CD4-positive, alpha-beta T cell (primary cell): ENCODE measurements around the gene BMP10. TPM values are rescaled to one million over a fixed set of nuclear protein-coding genes. Genes with fewer than 3 reads are reported as not detected.
A peak's percentile ranks its signal among the peaks of the same experiment; 100 is the strongest.

Experiments used
- ATAC-seq: fragments of 200-7000 bp; cut with Tn5 transposase; one replicate; pipeline ENCODE4 v1.10.0; 2022; ENCODE audit warnings: mild to moderate bottlenecking; ENCODE audit not compliant: poor library complexity
- CTCF ChIA-PET: fragments of 350-600 bp; sonication (Branson Sonifier 250); formaldehyde crosslinking; loops from one replicate; lab custom pipeline; 2021; ENCODE audit warnings: antibody characterized with exemption, inconsistent platforms; lab: Charles Lee
- POLR2A ChIA-PET: fragments of 350-600 bp; sonication (Branson Sonifier 250); formaldehyde crosslinking; loops from one replicate; lab custom pipeline; 2021; ENCODE audit warnings: antibody characterized with exemption, inconsistent platforms; lab: Charles Lee
- DNase-seq, 14 experiments: peaks; one replicate each; pipeline ENCODE4 v3.0.0-alpha.2; 2013 to 2020; ENCODE audit warnings: mixed read lengths in 2 of 14
- H3K27ac ChIP-seq, 2 donors: one replicate each; pipeline versions ENCODE4 v1.5.1 to v1.7.0; 2013; ENCODE audit warnings: low read length in 2 of 2, low read depth in 1 of 2, mild to moderate bottlenecking in 1 of 2
- H3K27me3 ChIP-seq, 2 experiments: 1 replicate in 1 of 2; 2 replicates in 1 of 2; pipeline versions ENCODE4 v1.6.1 to v1.7.0; 2013; ENCODE audit warnings: low read length in 2 of 2, control low read depth in 1 of 2, mild to moderate bottlenecking in 1 of 2, moderate library complexity in 1 of 2; ENCODE audit not compliant: insufficient read depth in 2 of 2, control insufficient read depth in 1 of 2
- H3K36me3 ChIP-seq: one replicate; pipeline ENCODE4 v1.6.1; 2013; ENCODE audit warnings: low read length, control low read depth; ENCODE audit not compliant: insufficient read depth
- H3K4me1 ChIP-seq: one replicate; pipeline ENCODE4 v1.6.1; 2013; ENCODE audit warnings: low read length, control low read depth; ENCODE audit not compliant: insufficient read depth
- H3K4me3 ChIP-seq: one replicate; pipeline ENCODE4 v1.5.1; 2013; ENCODE audit warnings: mild to moderate bottlenecking, low read length, moderate library complexity
- H3K9me3 ChIP-seq, 2 experiments: 1 replicate in 1 of 2; 2 replicates in 1 of 2; pipeline versions ENCODE4 v1.6.1 to v1.7.0; 2013; ENCODE audit warnings: low read length in 2 of 2, mild to moderate bottlenecking in 2 of 2, control low read depth in 1 of 2, moderate library complexity in 1 of 2; ENCODE audit not compliant: control insufficient read depth in 1 of 2, insufficient read depth in 1 of 2
- H3K27ac Mint-ChIP-seq: one replicate; pipeline ENCODE4 v1.8.0; 2020; ENCODE audit warnings: mixed read lengths
- H3K27me3 Mint-ChIP-seq: one replicate; pipeline ENCODE4 v1.8.0; 2021; ENCODE audit warnings: mixed read lengths
- H3K36me3 Mint-ChIP-seq: one replicate; pipeline ENCODE4 v1.8.0; 2021; ENCODE audit warnings: low read depth, mixed read lengths
- H3K4me1 Mint-ChIP-seq: one replicate; pipeline ENCODE4 v1.8.0; 2021; ENCODE audit warnings: low read depth, mixed read lengths
- H3K4me3 Mint-ChIP-seq: one replicate; pipeline ENCODE4 v1.8.0; 2020; ENCODE audit warnings: mild to moderate bottlenecking, mixed read lengths
- H3K9me3 Mint-ChIP-seq: one replicate; pipeline ENCODE4 v1.8.0; 2020; ENCODE audit warnings: mixed read lengths
- intact Hi-C, 2 experiments: fragments of 100-400 bp; cut with DNase I in 1 of 2; cut with micrococcal nuclease in 1 of 2; formaldehyde crosslinking; loops; one replicate each; pipeline versions ENCODE4 v1.15.1 to v1.9.0; 2023 to 2025; cut with DNase I, micrococcal nuclease
- total RNA-seq, 174 experiments: library from RNA in 2 of 174; stranded (reverse) in 2 of 174; gene quantifications; one replicate each; pipeline ENCODE4 v1.2.3 and lab custom pipeline; 2021 to 2026
- TF ChIP-seq, protein P1 (sequence below): fragments of 200-600 bp; IDR thresholded peaks from one replicate; pipeline ENCODE4 v1.8.0; 2022; ENCODE audit warnings: antibody characterized with exemption, mild to moderate bottlenecking

Gene BMP10
- total RNA-seq, 2 experiments from 2014 or later, result not detected

DNA sequence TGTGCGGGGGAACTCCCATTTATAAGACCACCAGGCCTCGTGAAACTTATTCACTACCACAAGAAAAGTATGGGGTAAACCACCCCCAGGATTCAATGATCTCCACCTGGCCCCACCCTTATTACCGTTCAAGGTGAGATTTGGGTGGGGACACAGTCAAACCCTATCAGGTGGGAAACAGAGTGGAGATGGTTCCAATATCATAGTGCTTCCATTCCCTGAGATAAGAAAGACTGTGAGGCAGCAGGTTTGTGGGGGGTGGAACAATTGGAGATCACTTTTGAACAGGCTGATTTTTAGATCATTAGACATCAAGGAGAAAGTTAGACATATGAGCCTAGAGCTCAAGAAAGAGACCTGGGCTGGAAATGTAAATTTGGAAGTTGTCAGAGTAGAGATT is 42.2 kb upstream of the BMP10 start:
- Histone ChIP-seq H3K4me3 (no peak overlapping the region), H3K27me3 (no peaks in the 10 kb centered on the region), H3K4me1 (peaks cover 44% of the 10 kb centered on the region), H3K9me3 (no peaks in the 10 kb centered on the region), H3K27ac (no peak overlapping the region), H3K36me3 (no peaks in the 10 kb centered on the region)
- Mint-ChIP-seq H3K36me3 (no peaks in the 10 kb centered on the region), H3K27me3 (no peaks in the 10 kb centered on the region), H3K4me3 (no peak overlapping the region), H3K4me1 (peaks cover 20% of the 10 kb centered on the region), H3K9me3 (no peaks in the 10 kb centered on the region), H3K27ac (no peak overlapping the region)
- ChIA-PET POLR2A (interaction anchor here (0.9 kb wide), 1 partner anchor 45 kb away, joined by 3 read pairs; no protein-coding TSS in a partner anchor), CTCF (interaction anchor here (1.0 kb wide), 1 partner anchor 30 kb away, joined by 3 read pairs; no protein-coding TSS in a partner anchor)
- TF ChIP-seq, protein P1, sequence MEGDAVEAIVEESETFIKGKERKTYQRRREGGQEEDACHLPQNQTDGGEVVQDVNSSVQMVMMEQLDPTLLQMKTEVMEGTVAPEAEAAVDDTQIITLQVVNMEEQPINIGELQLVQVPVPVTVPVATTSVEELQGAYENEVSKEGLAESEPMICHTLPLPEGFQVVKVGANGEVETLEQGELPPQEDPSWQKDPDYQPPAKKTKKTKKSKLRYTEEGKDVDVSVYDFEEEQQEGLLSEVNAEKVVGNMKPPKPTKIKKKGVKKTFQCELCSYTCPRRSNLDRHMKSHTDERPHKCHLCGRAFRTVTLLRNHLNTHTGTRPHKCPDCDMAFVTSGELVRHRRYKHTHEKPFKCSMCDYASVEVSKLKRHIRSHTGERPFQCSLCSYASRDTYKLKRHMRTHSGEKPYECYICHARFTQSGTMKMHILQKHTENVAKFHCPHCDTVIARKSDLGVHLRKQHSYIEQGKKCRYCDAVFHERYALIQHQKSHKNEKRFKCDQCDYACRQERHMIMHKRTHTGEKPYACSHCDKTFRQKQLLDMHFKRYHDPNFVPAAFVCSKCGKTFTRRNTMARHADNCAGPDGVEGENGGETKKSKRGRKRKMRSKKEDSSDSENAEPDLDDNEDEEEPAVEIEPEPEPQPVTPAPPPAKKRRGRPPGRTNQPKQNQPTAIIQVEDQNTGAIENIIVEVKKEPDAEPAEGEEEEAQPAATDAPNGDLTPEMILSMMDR, result no peak
- no peak for ATAC-seq
- DNase-seq, result no peak
- intact Hi-C loops, result no loop called here

DNA sequence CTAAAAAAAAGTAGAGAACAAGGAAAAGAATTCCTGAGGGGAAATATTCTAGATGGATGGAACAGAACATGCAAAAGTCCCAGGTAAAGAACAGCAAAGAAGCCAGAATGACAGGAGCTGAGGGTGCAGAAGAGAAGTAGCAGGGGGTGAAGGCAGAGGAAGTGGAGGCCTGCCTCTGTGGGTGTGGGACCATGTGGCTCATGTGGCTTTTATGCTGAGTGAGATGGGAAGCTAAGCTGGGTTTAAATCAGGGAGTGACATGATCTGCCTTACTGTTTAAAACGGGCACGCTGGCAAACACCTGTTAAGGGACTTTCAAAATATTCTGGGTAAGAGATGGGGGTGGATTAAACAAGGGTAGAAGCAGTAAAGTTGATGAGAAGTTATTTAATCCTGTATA is 41.5 kb upstream of the BMP10 start:
- intact Hi-C loops, result no loop called here
- Mint-ChIP-seq H3K36me3 (no peaks in the 10 kb centered on the region), H3K27ac (no peak overlapping the region), H3K4me1 (peaks cover 26% of the 10 kb centered on the region), H3K27me3 (no peaks in the 10 kb centered on the region), H3K4me3 (no peak overlapping the region), H3K9me3 (no peaks in the 10 kb centered on the region)
- POLR2A ChIA-PET, result interaction anchor here (0.9 kb wide), 1 partner anchor 44 kb away, joined by 3 read pairs; no protein-coding TSS in a partner anchor
- Histone ChIP-seq H3K4me1 (peaks cover 50% of the 10 kb centered on the region), H3K27me3 (no peaks in the 10 kb centered on the region), H3K4me3 (no peak overlapping the region), H3K27ac (no peak overlapping the region), H3K36me3 (no peaks in the 10 kb centered on the region), H3K9me3 (no peaks in the 10 kb centered on the region)
- ATAC-seq, result no peak
- CTCF ChIA-PET, result interaction anchor here (0.9 to 1.3 kb wide), 2 partner anchors 175 to 450 kb away, joined by 3 read pairs; no protein-coding TSS in a partner anchor
- peak in 7 of 14 experiments; percentile 5 to 81 (median 49) for DNase-seq
- TF ChIP-seq, protein P1, result no peak

DNA sequence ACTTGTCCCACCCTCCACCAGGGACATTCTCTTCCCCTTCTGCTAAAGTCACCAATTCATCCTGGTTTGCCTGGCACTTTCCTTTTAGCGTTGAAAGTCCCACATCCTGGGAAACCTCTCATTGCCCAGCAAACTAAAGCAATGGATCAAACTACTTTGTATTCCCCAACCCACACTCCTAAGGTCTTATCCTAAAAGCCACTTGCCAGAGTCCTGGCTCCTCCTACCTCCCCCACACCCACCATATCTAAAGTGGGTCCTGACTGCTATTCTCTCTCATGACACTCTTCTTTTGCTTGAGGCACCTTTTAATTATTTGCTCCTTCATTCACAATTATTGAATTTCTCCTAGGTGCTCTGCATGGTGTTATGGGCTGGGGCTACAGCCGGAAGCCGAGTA is 40.9 kb upstream of the BMP10 start:
- TF ChIP-seq, protein P1, result no peak
- no peak overlapping the region for H3K4me3 Mint-ChIP-seq
- no peaks in the 10 kb centered on the region for H3K36me3 Mint-ChIP-seq
- Histone ChIP-seq H3K36me3 (no peaks in the 10 kb centered on the region), H3K4me1 (peaks cover 54% of the 10 kb centered on the region), H3K27ac (no peak overlapping the region), H3K27me3 (no peaks in the 10 kb centered on the region), H3K9me3 (no peaks in the 10 kb centered on the region), H3K4me3 (no peak overlapping the region)
- H3K27ac Mint-ChIP-seq, result no peak overlapping the region
- no peaks in the 10 kb centered on the region for H3K9me3 Mint-ChIP-seq
- ATAC-seq (no peak), DNase-seq (no peak)
- H3K4me1 Mint-ChIP-seq, result peaks cover 32% of the 10 kb centered on the region
- no peaks in the 10 kb centered on the region for H3K27me3 Mint-ChIP-seq
- POLR2A ChIA-PET, result no interaction called here
- intact Hi-C loops, result no loop called here
- CTCF ChIA-PET, result interaction anchor here (0.7 to 1.3 kb wide), 3 partner anchors 161 to 449 kb away, joined by 3 read pairs; no protein-coding TSS in a partner anchor
